Measurements from ENCODE around the gene SMIM24.

Gene SMIM24

DNA sequence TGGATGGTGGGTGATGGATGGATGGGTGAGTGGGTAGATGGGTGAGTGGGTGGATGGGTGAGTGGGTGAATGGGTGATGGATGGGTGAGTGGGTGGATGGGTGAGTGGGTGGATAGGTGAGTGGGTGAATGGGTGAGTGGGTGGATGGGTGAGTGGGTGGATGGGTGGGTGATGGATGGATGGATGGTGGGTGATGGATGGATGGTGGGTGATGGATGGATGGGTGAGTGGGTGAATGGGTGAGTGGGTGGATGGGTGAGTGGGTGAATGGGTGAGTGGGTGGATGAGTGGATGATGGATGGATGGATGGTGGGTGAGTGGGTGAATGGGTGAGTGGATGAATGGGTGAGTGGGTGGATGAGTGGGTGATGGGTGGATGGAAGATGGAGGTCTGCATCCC, 2.8 kb downstream of the SMIM24 start:
- Mint-ChIP-seq H3K9me3 (no peaks in the 10 kb centered on the region), H3K36me3 (ENCODE audit: low read depth) (no peaks in the 10 kb centered on the region), H3K4me3 (no peak overlapping the region), H3K4me1 (ENCODE audit: low read depth) (peaks cover 5% of the 10 kb centered on the region), H3K27me3 (ENCODE audit: low read depth) (peaks cover 3% of the 10 kb centered on the region), H3K27ac (no peak overlapping the region)

DNA sequence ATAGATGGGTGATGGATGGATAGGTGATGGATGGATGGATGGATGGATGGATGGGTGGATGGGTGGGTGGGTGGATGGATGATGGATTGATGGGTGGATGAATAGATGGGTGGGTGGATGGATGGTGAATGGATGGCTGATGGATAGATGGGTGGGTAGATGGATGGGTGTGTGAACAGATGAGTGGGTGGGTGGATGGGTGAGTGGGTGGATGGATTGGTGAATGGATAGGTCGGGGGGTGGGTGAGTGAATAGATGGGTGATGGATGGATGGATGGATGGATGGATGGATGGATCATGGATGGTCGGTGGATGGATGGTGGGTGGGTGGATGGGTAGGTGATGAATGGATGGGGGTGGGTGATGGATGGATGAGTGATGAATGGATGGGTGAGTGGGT, 3.5 kb downstream of the SMIM24 start:
- Mint-ChIP-seq H3K4me3 (no peak overlapping the region), H3K27ac (no peak overlapping the region)

DNA sequence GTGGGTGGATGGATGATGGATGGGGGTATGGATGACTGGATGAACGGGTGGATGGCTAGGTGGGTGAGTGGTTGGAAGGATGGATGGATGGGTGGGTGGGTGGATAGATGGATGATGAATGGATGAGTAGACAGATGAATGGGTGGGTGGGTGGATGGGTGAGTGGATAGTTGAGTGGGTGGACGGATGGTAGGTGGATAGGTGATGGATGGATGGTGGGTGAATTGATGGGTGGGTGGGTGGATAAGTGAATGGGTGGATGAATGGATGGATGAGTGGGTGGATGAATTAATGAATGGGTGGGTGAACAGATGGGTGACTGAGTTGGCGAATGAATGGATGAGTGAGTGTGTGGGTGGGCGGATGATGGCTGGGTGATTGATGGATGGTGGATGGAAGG, 4.9 kb downstream of the SMIM24 start:
- Mint-ChIP-seq H3K27ac (no peak overlapping the region), H3K4me1 (ENCODE audit: low read depth) (peaks cover 5% of the 10 kb centered on the region), H3K36me3 (ENCODE audit: low read depth) (no peaks in the 10 kb centered on the region), H3K4me3 (no peak overlapping the region), H3K27me3 (ENCODE audit: low read depth) (peaks cover 3% of the 10 kb centered on the region), H3K9me3 (no peaks in the 10 kb centered on the region)

More for the DNA sequence above, 3.5 kb downstream of the SMIM24 start:
- peaks cover 5% of the 10 kb centered on the region for H3K4me1 Mint-ChIP-seq (ENCODE audit: low read depth)
- H3K9me3 Mint-ChIP-seq = no peaks in the 10 kb centered on the region
- no peaks in the 10 kb centered on the region for H3K36me3 Mint-ChIP-seq (ENCODE audit: low read depth)
- peaks cover 3% of the 10 kb centered on the region for H3K27me3 Mint-ChIP-seq (ENCODE audit: low read depth)

DNA sequence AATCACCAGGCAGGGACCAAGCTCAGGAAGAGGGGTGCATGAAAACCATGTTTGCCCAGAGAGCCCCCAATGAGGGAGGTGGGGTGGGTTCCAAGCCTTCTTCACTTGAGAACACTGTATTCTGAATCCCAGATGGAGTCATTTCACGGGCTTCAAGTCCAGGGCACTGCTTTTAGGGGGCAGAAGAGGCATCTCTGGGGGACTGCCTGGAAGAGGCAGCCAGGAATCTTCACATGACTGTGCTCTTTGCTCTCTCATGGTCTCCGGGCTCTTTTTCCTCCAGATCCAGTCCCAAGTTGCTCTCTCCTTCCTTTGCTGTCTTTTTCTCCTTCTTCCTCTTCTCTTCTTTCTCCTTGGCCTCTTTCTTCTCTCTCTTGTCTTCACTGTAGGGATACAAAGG, 5.7 kb downstream of the SMIM24 start:
- H3K9me3 Mint-ChIP-seq = no peaks in the 10 kb centered on the region
- H3K4me3 Mint-ChIP-seq = no peak overlapping the region
- H3K27me3 Mint-ChIP-seq (ENCODE audit: low read depth) = peaks cover 3% of the 10 kb centered on the region
- H3K4me1 Mint-ChIP-seq (ENCODE audit: low read depth) = peaks cover 5% of the 10 kb centered on the region
- H3K27ac Mint-ChIP-seq = no peak overlapping the region
- H3K36me3 Mint-ChIP-seq (ENCODE audit: low read depth) = no peaks in the 10 kb centered on the region

DNA sequence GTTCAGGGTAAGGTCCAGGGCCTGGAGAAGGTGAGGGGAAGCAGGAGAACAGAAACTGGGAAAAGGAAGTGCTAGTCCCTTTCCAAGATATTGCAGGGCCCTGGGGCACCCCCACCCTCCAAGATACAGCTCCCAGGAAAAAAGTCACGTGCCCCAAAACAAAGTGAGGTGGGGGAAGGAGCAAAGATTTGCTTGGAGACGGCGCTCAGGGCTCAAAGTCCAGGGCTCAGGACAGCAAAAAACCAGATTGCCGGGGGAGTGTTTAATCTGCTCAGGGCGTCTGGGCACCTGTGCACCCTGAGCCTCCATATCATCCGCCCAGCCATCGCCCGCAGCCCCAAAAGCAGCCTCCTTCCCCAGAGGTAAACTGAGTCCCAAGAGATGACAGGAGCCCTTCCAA, 6.3 kb downstream of the SMIM24 start:
- Mint-ChIP-seq H3K4me1 (ENCODE audit: low read depth) (peaks cover 2% of the 10 kb centered on the region), H3K9me3 (no peaks in the 10 kb centered on the region), H3K27me3 (ENCODE audit: low read depth) (peaks cover 3% of the 10 kb centered on the region), H3K27ac (no peak overlapping the region), H3K4me3 (no peak overlapping the region), H3K36me3 (ENCODE audit: low read depth) (no peaks in the 10 kb centered on the region)

DNA sequence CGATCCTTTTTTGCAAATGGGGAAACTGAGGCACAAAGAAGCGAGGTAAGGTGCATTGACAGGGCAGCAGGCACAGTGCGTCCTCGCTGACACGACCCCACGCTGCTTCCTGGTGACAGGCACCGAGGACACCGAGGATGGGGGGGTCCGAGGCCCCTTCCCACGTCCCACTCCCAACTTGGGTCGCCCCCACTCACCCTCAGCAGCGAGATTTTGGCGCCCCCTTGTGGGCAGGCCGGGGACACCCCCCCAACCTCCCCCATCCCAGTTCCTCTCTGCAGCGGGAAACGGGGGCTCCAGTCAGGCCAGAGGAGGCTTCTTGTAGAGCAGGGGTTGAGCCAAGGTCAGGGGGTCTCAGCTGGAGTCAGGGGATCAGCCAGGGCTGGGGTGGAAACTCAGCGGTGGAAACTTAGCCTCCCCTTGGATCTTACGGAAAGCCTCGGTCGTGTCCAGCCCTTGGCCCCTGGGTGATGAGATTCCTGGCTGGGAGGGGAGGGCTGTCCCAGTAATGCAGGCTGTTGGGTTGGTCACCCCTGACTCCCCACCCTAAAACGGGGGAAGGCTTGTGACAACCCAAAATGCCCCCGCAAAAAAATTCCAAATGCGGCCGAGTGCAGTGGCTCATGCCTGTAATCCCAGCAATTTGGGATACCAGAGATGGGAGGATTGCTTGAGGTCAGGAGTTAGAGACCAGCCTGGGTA, 8.2 kb downstream of the SMIM24 start:
- H3K27me3 Mint-ChIP-seq (ENCODE audit: low read depth) = no peaks in the 10 kb centered on the region
- no peaks in the 10 kb centered on the region for H3K4me1 Mint-ChIP-seq (ENCODE audit: low read depth)
- H3K27ac Mint-ChIP-seq = no peak overlapping the region
- no peaks in the 10 kb centered on the region for H3K9me3 Mint-ChIP-seq
- H3K4me3 Mint-ChIP-seq = no peak overlapping the region
- H3K36me3 Mint-ChIP-seq (ENCODE audit: low read depth) = no peaks in the 10 kb centered on the region

DNA sequence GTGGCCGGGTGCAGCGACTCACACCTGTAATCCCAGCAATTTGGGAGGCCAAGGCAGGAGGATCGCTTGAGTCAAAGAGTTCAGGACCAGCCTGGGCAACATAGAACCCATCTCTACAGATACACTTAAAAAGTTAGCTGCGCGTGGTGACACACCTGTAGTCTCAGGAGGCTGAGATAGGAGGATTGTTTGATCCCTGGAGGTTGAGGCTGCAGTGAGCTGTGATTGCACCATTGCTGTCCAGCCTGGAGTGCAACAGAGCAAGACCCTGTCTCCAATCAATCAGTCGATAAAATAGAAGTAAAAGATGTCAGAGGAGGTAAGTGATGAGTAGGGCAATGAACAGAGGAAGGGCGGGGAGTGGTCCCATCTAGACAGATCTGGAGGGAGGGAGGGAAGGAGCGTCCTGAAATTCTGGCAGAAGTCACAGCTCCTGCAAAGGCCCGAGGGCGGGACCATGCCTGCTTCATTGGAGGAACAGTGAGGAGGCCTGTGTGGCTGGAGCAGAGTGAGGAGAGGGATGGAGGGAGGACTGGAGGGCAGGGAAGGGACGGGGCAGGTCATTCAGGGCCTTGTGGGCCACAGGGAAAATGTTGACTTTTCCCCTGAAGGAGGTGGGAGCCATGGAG, 9.7 kb downstream of the SMIM24 start:
- Mint-ChIP-seq H3K4me1 (ENCODE audit: low read depth) (no peaks in the 10 kb centered on the region), H3K27me3 (ENCODE audit: low read depth) (no peaks in the 10 kb centered on the region), H3K27ac (no peak overlapping the region), H3K9me3 (no peaks in the 10 kb centered on the region), H3K36me3 (ENCODE audit: low read depth) (no peaks in the 10 kb centered on the region), H3K4me3 (no peak overlapping the region)

DNA sequence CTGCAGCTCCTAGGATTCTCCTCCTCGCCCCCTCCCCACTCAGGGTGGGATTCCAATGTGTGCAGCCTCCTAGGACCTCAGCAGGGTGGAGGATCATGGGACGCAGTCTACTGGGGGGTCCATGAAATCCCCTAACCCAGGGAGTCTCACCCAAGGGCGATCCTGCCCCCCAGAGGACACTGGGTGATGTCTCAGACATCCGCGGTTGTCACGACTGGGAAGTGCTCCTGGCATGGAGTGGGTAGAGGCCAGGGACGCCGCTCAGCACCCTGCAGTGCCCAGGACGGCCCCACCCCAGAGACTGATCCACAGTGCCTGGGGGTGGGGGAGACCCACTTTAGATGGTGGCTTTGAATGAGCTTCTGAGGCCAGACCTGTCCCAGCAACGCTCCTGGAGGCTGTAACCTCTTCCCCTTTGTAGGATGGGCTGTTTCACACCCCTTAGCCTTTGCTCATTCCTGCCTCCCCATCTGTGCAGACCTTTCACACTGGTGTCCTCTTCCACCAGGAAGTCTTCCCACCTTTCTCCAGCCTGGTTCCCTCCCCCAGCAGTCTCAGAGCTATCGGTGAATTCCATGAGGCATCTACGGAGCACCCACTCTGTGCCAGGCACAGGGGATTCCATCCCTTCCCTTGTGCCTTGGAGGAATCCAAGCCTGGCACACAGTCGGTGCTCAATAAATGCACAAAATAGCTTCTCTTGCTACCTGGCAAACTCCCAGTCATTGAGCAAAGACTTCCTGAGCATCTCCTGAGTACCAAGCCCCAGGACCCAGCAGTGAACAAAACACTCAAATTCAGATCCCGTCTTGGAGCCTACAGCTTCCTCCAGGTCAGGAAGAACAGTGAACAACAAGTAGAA, 10.5 kb downstream of the SMIM24 start:
- Mint-ChIP-seq H3K9me3 (no peaks in the 10 kb centered on the region), H3K4me1 (ENCODE audit: low read depth) (no peaks in the 10 kb centered on the region), H3K36me3 (ENCODE audit: low read depth) (no peaks in the 10 kb centered on the region), H3K27ac (no peak overlapping the region), H3K27me3 (ENCODE audit: low read depth) (no peaks in the 10 kb centered on the region), H3K4me3 (no peak overlapping the region)

DNA sequence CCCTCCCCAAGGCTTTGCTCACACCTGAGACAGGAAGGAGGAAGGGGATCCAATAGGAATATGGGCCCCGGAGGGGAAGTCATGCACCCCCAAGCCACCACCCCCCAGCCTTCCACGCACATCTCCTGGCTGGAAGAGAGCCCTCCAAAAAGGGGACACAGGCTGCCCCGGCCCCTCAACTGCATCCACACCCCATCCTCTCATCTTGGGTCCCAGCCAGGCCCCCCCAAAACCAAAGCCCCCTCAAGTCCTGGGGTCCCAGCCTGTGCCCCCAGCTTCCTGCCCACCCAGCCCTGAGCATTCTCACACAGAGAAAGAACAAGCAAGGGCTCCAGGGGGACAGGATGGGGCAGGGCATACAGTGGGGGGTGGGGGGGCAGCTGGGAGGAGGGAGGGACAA, 12.1 kb downstream of the SMIM24 start:
- no peak overlapping the region for H3K4me3 Mint-ChIP-seq
- no peak overlapping the region for H3K27ac Mint-ChIP-seq
- H3K27me3 Mint-ChIP-seq (ENCODE audit: low read depth) = no peaks in the 10 kb centered on the region
- no peaks in the 10 kb centered on the region for H3K36me3 Mint-ChIP-seq (ENCODE audit: low read depth)
- H3K4me1 Mint-ChIP-seq (ENCODE audit: low read depth) = no peaks in the 10 kb centered on the region
- no peaks in the 10 kb centered on the region for H3K9me3 Mint-ChIP-seq

DNA sequence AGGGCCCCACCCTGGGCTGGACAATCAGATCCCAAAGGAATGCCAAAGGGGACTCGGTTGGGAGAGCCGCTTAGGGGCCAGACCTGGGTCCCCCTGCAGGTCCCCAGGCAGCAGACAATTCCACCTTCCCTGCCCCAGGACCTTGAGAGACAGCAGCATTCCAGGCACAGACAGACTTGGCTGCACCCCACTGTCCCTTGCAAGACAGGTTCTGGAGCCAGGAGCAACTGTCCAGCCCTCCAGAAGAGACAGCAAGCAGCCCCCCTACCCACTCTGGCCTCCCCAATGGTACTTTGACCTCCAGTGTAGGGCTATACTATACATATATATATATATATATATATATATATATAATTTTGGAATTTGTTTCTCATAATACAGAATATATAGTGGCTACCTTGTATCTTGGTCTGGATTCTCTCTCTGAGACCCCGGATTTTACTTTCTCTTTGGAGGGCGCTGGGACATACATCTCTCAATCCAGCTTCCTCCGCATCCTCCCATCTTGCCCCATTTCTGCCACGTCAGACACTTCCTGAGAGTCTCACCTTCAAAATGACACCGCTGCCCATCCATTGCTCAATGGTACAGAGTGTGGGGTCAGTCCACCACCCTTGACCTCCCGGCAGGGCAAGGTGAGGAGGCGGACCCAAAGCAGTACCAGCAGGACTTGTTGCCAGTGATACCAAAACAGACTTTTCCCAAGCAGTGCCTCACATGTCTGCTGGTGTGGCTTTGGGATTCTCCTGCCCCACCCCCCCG, 12.7 kb downstream of the SMIM24 start:
- H3K27me3 Mint-ChIP-seq (ENCODE audit: low read depth) = no peaks in the 10 kb centered on the region
- no peak overlapping the region for H3K4me3 Mint-ChIP-seq
- H3K36me3 Mint-ChIP-seq (ENCODE audit: low read depth) = no peaks in the 10 kb centered on the region
- no peaks in the 10 kb centered on the region for H3K4me1 Mint-ChIP-seq (ENCODE audit: low read depth)
- no peak overlapping the region for H3K27ac Mint-ChIP-seq
- no peaks in the 10 kb centered on the region for H3K9me3 Mint-ChIP-seq

DNA sequence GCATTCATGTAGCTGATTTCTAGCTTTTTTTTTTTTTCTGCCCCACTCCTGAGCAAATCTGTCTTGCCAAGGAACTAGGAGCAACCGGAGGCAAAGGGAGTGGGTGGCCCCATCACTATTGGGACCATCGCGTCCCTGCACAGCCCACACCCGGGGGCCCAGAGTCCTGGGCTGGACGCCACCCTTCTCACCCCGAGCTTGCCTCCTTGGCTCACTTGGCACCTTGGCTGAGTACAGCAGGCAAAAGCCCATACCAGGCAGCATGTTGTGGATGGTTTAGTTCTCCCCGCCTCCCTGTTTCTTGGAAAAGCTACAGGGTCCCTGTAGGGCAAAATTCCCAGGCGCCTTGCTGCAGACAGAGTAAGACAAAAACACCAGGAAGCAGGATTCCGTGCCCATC, 13.7 kb downstream of the SMIM24 start:
- no peaks in the 10 kb centered on the region for H3K27me3 Mint-ChIP-seq (ENCODE audit: low read depth)
- H3K4me1 Mint-ChIP-seq (ENCODE audit: low read depth) = no peaks in the 10 kb centered on the region
- no peak overlapping the region for H3K4me3 Mint-ChIP-seq
- no peaks in the 10 kb centered on the region for H3K9me3 Mint-ChIP-seq
- H3K36me3 Mint-ChIP-seq (ENCODE audit: low read depth) = no peaks in the 10 kb centered on the region
- H3K27ac Mint-ChIP-seq = no peak overlapping the region

DNA sequence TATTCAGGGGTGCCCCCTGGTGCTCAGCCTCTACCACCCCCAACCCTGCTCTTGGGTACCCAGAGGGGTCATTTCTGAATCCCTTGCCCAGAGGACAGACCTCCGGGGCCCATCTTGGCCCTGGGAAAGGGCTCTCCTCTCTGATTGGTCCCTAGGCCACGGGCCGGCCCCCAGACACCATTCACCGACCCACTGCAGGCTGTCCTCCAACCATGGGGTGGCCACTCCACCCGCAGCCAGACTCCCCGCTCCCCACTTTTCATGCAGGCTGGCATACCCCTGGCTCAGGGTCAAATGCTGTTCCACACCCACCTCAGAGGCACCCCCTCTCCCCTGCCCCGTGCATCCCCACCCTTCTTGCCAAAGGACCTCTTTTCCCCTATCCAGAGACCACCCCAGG, 14.8 kb downstream of the SMIM24 start:
- Mint-ChIP-seq H3K4me1 (ENCODE audit: low read depth) (no peaks in the 10 kb centered on the region), H3K27me3 (ENCODE audit: low read depth) (no peaks in the 10 kb centered on the region), H3K36me3 (ENCODE audit: low read depth) (no peaks in the 10 kb centered on the region), H3K4me3 (no peak overlapping the region), H3K27ac (no peak overlapping the region), H3K9me3 (no peaks in the 10 kb centered on the region)

DNA sequence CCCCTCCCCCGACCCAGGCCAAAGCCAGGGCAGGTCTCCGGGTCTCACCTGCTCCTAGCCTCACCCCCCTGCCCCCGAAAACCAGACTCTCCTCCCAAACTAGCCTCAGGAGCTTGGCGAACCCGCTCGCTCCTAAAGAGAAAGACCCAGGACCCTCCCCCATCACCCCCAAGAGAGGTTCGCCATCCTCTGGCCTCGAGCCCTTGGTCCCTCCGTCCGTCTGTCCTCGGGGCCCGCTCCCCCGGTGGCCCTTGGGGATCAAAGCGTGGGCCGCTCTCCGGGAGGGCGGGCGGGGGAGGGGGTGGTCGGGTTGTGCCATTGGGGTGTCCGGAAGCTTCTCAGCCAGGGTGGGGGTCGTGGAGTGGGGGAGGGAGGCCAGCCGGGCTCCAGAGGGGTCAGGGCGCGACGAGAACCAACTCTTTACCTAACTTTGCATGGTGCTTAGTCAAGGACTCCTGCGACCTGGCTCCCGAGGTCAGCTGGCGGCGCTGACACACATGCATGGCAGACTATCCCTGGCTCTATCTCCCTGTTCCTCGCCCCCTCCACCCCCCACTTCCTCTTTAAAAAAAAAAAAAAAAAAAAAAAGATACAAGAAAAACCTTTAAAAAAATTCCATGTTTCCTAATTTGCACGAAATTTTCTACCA, 15.6 kb downstream of the SMIM24 start:
- no peaks in the 10 kb centered on the region for H3K36me3 Mint-ChIP-seq (ENCODE audit: low read depth)
- H3K9me3 Mint-ChIP-seq = no peaks in the 10 kb centered on the region
- no peak overlapping the region for H3K27ac Mint-ChIP-seq
- H3K4me3 Mint-ChIP-seq = no peak overlapping the region
- no peaks in the 10 kb centered on the region for H3K27me3 Mint-ChIP-seq (ENCODE audit: low read depth)
- H3K4me1 Mint-ChIP-seq (ENCODE audit: low read depth) = no peaks in the 10 kb centered on the region
